GM13976 (cell line): Measurements from ENCODE around the gene REPS2.

Experiments
- DNase-seq: peaks from one replicate; pipeline ENCODE4 v3.0.0; 2012; ENCODE audit warnings: low spot score
- in situ Hi-C: fragments of 300-500 bp; cut with MboI; formaldehyde crosslinking; loops from one replicate; pipeline ENCODE4 v1.12.0; 2022; ENCODE audit warnings: low sequenced_read_pairs, mixed read lengths, inconsistent platforms; ENCODE audit not compliant: unreplicated experiment
- TF ChIP-seq, protein P1 (sequence below): IDR thresholded peaks from 2 replicates; pipeline ENCODE4 v1.5.1; 2012; ENCODE audit warnings: borderline replicate concordance, mild to moderate bottlenecking; ENCODE audit not compliant: insufficient read depth; ENCODE audit errors: extremely low read depth, missing control alignments, control extremely low read depth

The REPS2 gene

GRCh38 chrX:17014216-17014615 is 67.8 kb downstream of the REPS2 start:
- in situ Hi-C loops = no loop called here
- TF ChIP-seq, protein P1, sequence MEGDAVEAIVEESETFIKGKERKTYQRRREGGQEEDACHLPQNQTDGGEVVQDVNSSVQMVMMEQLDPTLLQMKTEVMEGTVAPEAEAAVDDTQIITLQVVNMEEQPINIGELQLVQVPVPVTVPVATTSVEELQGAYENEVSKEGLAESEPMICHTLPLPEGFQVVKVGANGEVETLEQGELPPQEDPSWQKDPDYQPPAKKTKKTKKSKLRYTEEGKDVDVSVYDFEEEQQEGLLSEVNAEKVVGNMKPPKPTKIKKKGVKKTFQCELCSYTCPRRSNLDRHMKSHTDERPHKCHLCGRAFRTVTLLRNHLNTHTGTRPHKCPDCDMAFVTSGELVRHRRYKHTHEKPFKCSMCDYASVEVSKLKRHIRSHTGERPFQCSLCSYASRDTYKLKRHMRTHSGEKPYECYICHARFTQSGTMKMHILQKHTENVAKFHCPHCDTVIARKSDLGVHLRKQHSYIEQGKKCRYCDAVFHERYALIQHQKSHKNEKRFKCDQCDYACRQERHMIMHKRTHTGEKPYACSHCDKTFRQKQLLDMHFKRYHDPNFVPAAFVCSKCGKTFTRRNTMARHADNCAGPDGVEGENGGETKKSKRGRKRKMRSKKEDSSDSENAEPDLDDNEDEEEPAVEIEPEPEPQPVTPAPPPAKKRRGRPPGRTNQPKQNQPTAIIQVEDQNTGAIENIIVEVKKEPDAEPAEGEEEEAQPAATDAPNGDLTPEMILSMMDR = no peak
- DNase-seq = no peak

- TF ChIP-seq, protein P1 = no peak
- in situ Hi-C loops = no loop called here
- DNase-seq = no peak
Measured at GRCh38 chrX:17017134-17017533, 70.7 kb downstream of the REPS2 start.

- TF ChIP-seq, protein P1 = no peak
- in situ Hi-C loops = no loop called here
- no peak for DNase-seq
Measured at GRCh38 chrX:17020356-17020755, 73.9 kb downstream of the REPS2 start.

DNA sequence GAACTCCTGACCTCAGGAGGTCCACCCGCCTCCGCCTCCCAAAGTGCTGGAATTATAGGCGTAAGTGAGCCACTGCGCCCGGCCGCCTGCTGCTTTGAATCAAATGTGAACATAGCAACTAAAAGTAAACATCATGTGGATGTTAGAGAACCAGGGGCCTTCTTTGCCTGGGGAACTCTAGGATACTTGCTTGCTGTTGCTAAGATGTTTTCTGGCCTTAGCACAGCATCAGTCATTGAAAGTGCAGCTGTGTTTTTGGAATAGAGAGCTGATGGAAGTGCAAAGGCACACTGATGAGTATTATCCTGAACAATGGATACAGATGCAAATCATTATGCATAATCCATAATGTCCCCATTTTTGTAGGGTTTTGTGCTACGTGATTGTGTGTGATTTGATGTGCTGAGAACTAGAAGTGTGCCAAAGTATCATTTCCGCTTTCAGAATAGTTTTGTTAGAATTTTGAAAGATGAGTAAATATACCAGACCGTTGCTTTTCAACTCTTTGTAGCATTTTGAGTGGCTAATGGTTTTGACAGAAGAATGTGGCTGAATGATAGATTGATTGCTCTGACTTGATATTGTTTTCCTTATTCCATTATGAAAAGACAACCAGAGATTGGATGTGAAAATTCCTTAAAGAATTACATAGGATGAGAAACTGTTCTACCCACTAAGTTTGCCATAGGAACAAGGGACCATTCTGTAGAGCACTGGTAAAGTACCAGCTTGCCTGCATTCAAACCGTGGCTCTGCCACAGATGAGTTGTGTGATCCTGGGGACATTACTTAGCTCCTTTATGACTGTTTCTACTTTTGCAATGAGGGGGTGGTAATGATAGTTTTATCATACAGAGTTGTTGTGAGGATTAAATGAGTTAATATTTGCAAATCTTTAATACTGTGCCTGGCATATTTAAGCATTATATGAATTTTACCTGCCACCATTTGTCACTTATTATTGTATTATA is 74.7 kb downstream of the REPS2 start:
- in situ Hi-C loops = no loop called here
- TF ChIP-seq, protein P1 = no peak
- DNase-seq = no peak

DNA sequence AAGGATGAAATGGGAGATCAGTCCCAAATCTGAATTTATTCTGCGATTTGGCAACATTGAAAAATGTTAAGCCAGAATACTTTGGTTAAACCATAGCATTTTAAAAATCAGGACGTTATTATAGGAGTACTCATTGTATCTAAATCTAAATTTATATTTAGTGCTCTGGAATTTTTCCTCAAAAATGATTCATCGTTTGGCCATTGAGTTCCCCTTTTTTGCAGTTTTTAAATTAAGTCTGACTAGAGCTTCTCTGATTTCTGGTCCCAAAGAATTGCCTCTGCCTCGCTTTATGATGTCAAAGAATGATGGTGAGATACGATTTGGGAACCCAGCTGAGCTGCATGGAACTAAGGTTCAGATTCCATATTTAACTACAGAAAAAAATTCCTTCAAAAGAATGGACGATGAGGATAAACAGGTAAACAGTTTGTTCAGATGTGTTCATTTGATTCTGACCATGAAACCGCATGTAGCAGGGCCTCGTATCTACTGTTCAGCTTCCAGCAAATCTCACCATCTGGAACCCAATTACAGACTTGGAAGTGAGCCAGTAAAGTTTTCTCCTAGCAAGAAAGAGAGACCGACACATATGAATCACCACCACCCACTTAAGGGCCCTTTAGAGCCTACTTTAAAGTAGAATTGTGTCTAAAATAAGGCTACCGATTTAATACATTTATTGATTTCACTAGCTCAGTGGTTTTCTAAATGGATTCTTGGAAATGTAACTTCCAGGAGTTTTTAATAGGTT is 75.6 kb downstream of the REPS2 start:
- TF ChIP-seq, protein P1 = no peak
- DNase-seq = no peak
- in situ Hi-C loops = no loop called here

DNA sequence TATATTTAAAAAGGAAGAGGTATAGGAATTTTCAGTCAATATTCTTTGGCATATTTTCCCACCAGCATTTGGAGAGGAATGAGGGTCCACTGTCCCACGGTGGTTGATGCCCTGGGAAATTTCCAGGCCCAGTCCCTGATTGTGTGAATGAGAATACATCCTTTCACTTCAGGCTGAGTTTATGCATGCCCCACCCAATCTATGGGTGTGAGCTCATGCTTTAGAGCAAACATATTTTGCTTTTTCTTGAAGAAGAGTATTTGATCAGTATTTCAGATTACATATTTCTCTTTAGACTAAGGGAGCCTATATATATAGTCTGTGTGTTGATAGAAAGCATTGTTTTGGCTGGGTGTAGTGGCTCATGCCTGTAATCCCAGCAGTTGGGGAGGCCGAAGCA is 77.2 kb downstream of the REPS2 start:
- TF ChIP-seq, protein P1 = no peak
- in situ Hi-C loops = no loop called here
- no peak for DNase-seq
